Measurements from ENCODE around the gene FBXO42.
A peak's percentile ranks its signal among the peaks of the same experiment; 100 is the strongest.
"Not testable (repeated sequence)": the region's sequence is repeated elsewhere in the genome, so short reads cannot be mapped to it uniquely, and the experiment has no call there.

The FBXO42 gene

DNA sequence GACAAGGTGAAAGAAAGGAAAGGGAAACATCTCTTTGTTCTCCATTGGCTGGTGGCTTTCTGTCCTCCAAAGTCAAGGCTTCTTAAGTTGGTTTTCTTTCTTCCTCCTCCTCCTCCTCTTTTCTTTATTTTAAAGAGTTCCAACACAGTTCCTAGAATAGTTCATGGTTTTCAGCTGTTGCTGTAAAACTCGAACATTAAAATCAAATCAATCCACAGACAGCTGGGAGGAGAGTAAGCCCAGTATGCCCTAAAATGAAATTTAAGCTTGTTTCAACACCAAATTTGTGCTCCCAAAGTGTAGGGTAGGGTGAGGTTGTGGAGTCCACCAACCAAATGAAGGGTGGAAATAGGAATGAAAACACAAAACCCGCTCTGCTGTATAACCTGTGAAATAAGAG is 104.8 kb downstream of the FBXO42 start:
- peak overlapping the region; percentile 96 for H3K27ac ChIP-seq
- DNase-seq (ENCODE audit: low read depth, low spot score) = no peak
- H3K4me3 ChIP-seq = no peak overlapping the region
- H3K9me3 ChIP-seq (ENCODE audit: low read depth, low read length) = no peaks in the 10 kb centered on the region
- peaks cover 26% of the 10 kb centered on the region; the same call in 1 of the 2 replicates for H3K36me3 ChIP-seq (ENCODE audit: insufficient read depth, low read length)
- peak overlapping the region; percentile 72 for H3K9ac ChIP-seq (ENCODE audit: insufficient read length)
- no peak for TF ChIP-seq FOXP2 (optimal IDR thresholded peaks at IDR 0.05; ENCODE audit: control extremely low read depth, extremely low read length, insufficient read depth)

DNA sequence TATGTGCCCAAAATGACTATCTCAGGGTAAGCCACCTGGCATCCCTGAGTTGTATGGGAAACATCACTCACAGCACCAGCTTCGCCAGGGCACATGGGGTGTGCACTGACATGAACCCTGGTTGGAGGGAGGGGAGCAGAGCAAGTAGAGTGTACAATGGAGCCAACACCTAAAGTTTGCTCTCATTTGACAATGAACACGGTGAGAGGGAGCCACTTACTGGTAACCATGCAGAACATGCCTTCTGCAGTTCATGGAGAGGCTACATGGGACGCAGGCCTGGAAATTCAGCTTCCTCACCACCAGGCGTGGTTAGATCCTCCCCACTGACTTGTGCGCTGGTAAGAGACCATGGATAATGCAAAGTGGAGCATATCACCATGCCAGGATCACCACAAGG is 105.3 kb downstream of the FBXO42 start:
- H3K27ac ChIP-seq = peak overlapping the region; percentile 96
- no peak for DNase-seq (ENCODE audit: low read depth, low spot score)
- no peak for TF ChIP-seq EZH2 (IDR thresholded peaks at IDR 0.05)

DNA sequence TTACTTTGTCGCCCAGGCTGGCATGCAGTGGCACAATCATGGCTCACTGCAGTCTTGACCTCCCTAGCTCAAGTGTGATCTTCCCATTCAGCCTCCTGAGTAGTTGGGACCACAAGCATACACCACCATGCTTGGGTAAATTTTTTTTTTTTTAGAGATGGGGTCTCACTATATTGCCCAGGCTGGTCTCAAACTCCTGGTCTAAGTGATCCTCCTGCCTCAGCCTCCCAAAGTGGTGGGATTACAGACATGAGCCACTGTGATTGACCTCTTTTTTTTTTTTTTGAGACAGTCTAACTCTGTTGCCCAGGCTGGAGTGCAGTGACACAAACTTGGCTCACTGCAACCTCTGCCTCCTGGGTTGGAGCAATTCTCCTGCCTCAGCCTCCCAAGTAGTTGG is 106.0 kb downstream of the FBXO42 start:
- not testable (repeated sequence) for H3K9me3 ChIP-seq (ENCODE audit: low read depth, low read length); H3K27ac ChIP-seq; DNase-seq (ENCODE audit: low read depth, low spot score); H3K9ac ChIP-seq (ENCODE audit: insufficient read length); H3K4me3 ChIP-seq
- H3K36me3 ChIP-seq (ENCODE audit: insufficient read depth, low read length) = peaks cover 15% of the 10 kb centered on the region; the same call in 1 of the 2 replicates

More for the DNA sequence above, 105.3 kb downstream of the FBXO42 start:
- Histone ChIP-seq H3K4me3 (no peak overlapping the region), H3K9me3 (ENCODE audit: low read depth, low read length) (no peaks in the 10 kb centered on the region), H3K9ac (ENCODE audit: insufficient read length) (peak overlapping the region; percentile 72), H3K36me3 (ENCODE audit: insufficient read depth, low read length) (peaks cover 22% of the 10 kb centered on the region; the same call in 1 of the 2 replicates)

DNA sequence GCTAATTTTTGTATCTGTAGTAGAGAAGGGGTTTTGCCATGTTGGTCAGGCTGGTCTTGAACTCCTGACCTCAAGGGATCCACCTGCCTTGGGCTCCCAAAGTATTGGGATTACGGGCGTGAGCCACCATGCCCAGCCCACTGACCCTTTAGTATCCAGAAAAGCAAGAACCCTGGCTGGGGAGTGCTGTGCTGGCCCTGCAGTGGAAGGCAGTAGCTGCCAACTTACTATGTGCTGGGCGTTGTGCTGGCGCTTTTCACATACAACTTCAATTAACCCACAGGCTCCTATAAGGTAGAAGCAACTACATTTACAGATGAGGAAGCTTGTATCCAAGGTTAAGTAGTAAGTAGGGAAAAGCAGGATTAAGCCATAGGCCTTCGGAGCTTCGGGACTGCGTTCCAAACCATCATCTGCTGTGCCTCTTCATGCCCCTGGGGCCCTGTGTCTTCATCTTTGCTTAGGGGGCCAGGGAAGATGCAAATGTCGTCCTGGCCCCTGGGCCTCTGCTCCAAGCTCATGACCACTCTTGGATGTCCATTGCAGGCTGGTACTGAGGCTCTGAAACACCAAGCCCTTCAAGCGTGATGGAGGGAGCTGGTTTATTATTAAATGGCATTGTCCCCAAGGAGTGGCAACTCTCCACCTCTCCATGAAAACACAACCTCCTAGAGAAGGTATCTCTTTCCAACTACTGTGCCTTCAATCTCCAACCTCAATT is 106.6 kb downstream of the FBXO42 start:
- no peak for DNase-seq (ENCODE audit: low read depth, low spot score)
- TF ChIP-seq POLR2AphosphoS5 (IDR thresholded peaks at IDR 0.05; ENCODE audit: borderline replicate concordance, low read depth, low read length) (no peak), EZH2 (IDR thresholded peaks at IDR 0.05) (no peak), FOXP2 (optimal IDR thresholded peaks at IDR 0.05; ENCODE audit: control extremely low read depth, extremely low read length, insufficient read depth) (no peak)
- Histone ChIP-seq H3K9me3 (ENCODE audit: low read depth, low read length) (no peaks in the 10 kb centered on the region), H3K27ac (no peak overlapping the region), H3K36me3 (ENCODE audit: insufficient read depth, low read length) (peaks cover 9% of the 10 kb centered on the region; the same call in 1 of the 2 replicates), H3K9ac (ENCODE audit: insufficient read length) (no peak overlapping the region), H3K4me3 (no peak overlapping the region)

DNA sequence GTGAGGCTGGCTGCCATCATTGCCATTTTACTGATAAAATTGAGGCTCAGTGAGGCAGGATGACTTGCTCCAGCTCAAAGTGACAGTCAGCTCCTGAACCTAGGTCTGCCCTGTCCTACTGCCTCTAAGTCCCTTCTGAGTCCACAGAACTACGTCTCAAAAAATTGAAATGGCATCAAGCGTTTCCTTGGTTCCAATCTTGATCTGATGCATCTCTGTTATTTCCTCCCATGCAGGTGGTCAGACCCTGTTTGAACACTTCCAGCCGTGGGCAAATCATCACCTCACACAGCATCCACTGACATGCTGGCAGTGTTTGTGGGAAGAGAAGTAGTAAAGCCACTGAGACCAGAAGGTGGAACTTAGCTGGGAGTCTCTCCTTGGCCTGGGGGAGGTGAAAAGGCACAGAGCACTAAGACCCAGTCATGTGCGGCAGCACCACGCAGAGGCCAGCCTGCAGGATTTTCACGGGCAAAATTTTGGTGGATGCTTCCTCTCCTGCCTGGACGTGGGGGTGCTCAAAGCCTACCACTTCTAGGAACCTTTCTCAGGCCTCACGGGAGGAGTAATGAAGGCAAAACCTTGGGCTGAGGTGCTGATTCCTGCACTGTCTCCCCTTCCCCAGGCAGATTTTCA is 107.5 kb downstream of the FBXO42 start:
- TF ChIP-seq EZH2 (IDR thresholded peaks at IDR 0.05) = no peak
- TF ChIP-seq FOXP2 (optimal IDR thresholded peaks at IDR 0.05; ENCODE audit: control extremely low read depth, extremely low read length, insufficient read depth) = no peak
- TF ChIP-seq POLR2AphosphoS5 (IDR thresholded peaks at IDR 0.05; ENCODE audit: borderline replicate concordance, low read depth, low read length) = no peak
- no peaks in the 10 kb centered on the region for H3K9me3 ChIP-seq (ENCODE audit: low read depth, low read length)
- H3K9ac ChIP-seq (ENCODE audit: insufficient read length) = no peak overlapping the region
- DNase-seq (ENCODE audit: low read depth, low spot score) = no peak
- H3K36me3 ChIP-seq (ENCODE audit: insufficient read depth, low read length) = peaks cover 8% of the 10 kb centered on the region; the same call in 1 of the 2 replicates
- no peak overlapping the region for H3K4me3 ChIP-seq
- no peak overlapping the region for H3K27ac ChIP-seq

DNA sequence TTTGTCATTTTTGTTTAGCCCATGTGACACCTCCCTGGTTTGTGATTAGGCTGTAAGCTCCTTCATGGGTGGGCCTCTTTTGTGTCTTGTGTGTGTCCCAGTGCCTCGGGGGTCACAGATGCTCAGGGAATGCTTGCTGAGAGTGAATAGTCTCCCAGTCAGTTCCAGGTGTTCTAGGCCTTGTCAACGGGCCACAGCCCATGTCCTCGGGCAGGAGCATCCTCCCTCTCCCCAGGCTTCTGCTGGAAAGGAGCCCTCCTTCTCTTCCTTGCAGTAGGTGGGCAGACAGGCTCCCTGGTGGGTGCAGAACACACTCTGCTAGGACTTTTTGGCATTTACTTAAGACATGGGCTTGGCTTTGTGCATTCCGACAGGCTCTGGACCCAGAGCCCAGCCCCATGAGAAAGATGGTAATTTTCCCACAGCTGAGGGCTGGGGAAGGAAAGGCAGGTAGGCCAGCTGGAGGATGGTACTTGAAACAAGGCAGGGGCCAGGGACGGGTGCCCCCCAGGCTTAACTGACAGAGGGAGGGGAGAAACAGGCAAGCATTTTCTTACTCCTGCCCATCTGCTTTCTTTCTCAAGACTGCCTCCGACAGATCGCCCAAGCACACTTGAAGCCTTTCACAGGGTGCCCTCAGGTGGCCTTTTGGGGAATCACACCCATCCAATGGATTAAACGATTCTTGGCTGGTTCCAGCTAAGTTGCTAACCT is 108.2 kb downstream of the FBXO42 start:
- H3K27ac ChIP-seq = no peak overlapping the region
- peak; percentile 55 for DNase-seq (ENCODE audit: low read depth, low spot score)
- no peak overlapping the region for H3K9ac ChIP-seq (ENCODE audit: insufficient read length)

DNA sequence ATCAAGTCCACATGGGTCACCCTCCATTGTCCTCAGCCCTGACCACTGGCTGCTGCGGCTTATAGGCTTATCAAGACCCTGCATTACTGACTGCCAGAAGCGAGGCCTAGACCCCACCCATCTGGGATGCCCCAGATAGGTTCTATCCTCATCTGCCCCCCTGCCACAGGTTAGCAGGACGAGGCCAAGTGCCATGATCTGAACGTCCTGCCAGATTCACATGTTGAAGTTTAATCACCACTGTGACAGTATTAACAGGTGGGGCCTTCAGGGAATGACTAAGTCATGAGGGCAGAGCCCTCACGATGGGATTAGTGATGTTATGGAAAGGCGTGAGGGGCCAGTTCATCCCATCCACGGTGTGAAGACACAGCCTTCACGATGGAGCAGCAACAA is 109.1 kb downstream of the FBXO42 start:
- TF ChIP-seq EZH2 (IDR thresholded peaks at IDR 0.05) (no peak), FOXP2 (optimal IDR thresholded peaks at IDR 0.05; ENCODE audit: control extremely low read depth, extremely low read length, insufficient read depth) (no peak), POLR2AphosphoS5 (IDR thresholded peaks at IDR 0.05; ENCODE audit: borderline replicate concordance, low read depth, low read length) (no peak)
- no peak for DNase-seq (ENCODE audit: low read depth, low spot score)
- H3K36me3 ChIP-seq (ENCODE audit: insufficient read depth, low read length) = peaks cover 8% of the 10 kb centered on the region; the same call in 1 of the 2 replicates
- H3K9ac ChIP-seq (ENCODE audit: insufficient read length) = no peak overlapping the region
- H3K9me3 ChIP-seq (ENCODE audit: low read depth, low read length) = no peaks in the 10 kb centered on the region
- H3K4me3 ChIP-seq = no peak overlapping the region
- no peak overlapping the region for H3K27ac ChIP-seq

More for the DNA sequence above, 108.2 kb downstream of the FBXO42 start:
- H3K36me3 ChIP-seq (ENCODE audit: insufficient read depth, low read length) = peaks cover 8% of the 10 kb centered on the region; the same call in 1 of the 2 replicates
- no peak for TF ChIP-seq POLR2AphosphoS5 (IDR thresholded peaks at IDR 0.05; ENCODE audit: borderline replicate concordance, low read depth, low read length)
- no peak for TF ChIP-seq FOXP2 (optimal IDR thresholded peaks at IDR 0.05; ENCODE audit: control extremely low read depth, extremely low read length, insufficient read depth)
- no peak for TF ChIP-seq EZH2 (IDR thresholded peaks at IDR 0.05)
- no peak overlapping the region for H3K4me3 ChIP-seq
- H3K9me3 ChIP-seq (ENCODE audit: low read depth, low read length) = no peaks in the 10 kb centered on the region

DNA sequence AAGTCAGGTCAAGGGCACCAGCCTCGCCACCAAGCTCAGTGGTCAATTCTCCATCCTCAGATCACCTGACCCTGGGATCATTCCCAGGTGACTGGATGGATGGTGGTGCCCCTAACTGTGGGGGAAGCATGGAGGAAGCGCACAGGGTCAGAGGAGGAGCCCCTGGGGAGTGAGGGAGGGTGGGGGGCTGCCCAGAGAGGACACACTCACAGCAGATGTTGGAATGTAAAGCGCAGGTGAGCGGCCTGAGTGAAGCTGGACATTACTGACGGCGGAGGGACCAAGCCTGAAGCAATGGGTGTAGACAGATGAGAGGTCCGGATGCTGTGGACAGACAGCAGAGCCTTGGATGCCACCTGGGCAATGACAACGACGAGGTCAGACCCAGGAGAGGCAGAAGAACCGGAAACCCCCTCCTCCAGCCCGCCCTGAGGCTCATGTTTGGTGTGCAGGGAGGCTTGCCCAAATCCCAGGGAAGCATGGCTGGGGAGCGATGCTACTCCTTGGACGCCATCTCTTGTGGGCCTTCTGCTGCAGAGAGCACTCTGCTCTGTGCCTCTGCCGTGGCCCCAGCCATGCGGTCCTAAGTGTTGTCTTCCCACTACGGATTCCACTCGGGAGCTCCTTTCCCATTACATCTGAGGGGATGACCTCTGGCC is 109.6 kb downstream of the FBXO42 start:
- Histone ChIP-seq H3K9ac (ENCODE audit: insufficient read length) (no peak overlapping the region), H3K9me3 (ENCODE audit: low read depth, low read length) (no peaks in the 10 kb centered on the region), H3K4me3 (no peak overlapping the region), H3K36me3 (ENCODE audit: insufficient read depth, low read length) (peaks cover 8% of the 10 kb centered on the region; the same call in 1 of the 2 replicates), H3K27ac (no peak overlapping the region)
- no peak for DNase-seq (ENCODE audit: low read depth, low spot score)
- TF ChIP-seq POLR2AphosphoS5 (IDR thresholded peaks at IDR 0.05; ENCODE audit: borderline replicate concordance, low read depth, low read length) (no peak), FOXP2 (optimal IDR thresholded peaks at IDR 0.05; ENCODE audit: control extremely low read depth, extremely low read length, insufficient read depth) (no peak), EZH2 (IDR thresholded peaks at IDR 0.05) (no peak)
